OCI-LY7 (cell line): ENCODE data around the gene SEZ6. TPM values are rescaled to one million over a fixed set of nuclear protein-coding genes. Genes with fewer than 3 reads are reported as not detected.

Experiments used
- BruUV-seq: library from RNA; stranded (reverse); fragments of 400-500 nt; replicated peaks from 2 replicates; lab custom pipeline; 2021; lab: Mats Ljungman, UMichigan
- CTCF ChIA-PET: fragments of 300-600 bp; sonication (Branson Sonifier 250); formaldehyde crosslinking; loops from one replicate; lab custom pipeline; 2022; ENCODE audit warnings: antibody characterized with exemption; ENCODE audit not compliant: unreplicated experiment; lab: Charles Lee
- POLR2A ChIA-PET: fragments of 300-600 bp; sonication (Branson Sonifier 250); formaldehyde crosslinking; loops from one replicate; lab custom pipeline; 2022; ENCODE audit warnings: antibody characterized with exemption; lab: Charles Lee
- DNase-seq: peaks from one replicate; pipeline ENCODE4 v3.0.0-alpha.2; 2015; ENCODE audit warnings: low spot score
- H2AFZ ChIP-seq: fragments of 200-600 bp; sonication (generic), shearing (Covaris generic); 2 replicates; pipeline ENCODE4 v1.6.1; 2014; ENCODE audit warnings: mild to moderate bottlenecking, antibody characterized with exemption, low read length, moderate library complexity
- H3K27ac ChIP-seq: fragments of 200-600 bp; sonication (generic); 2 replicates; pipeline ENCODE4 v1.5.1; 2014; ENCODE audit warnings: mixed run types, low read depth, mild to moderate bottlenecking, moderate library complexity, low read length, inconsistent platforms; ENCODE audit not compliant: poor library complexity, severe bottlenecking
- H3K36me3 ChIP-seq: fragments of 200-600 bp; sonication (generic); 2 replicates; pipeline ENCODE4 v1.6.1; 2014; ENCODE audit warnings: mild to moderate bottlenecking, antibody characterized with exemption, low read length, moderate library complexity, mixed read lengths; ENCODE audit not compliant: insufficient read depth
- H3K4me1 ChIP-seq: fragments of 200-600 bp; sonication (generic); 2 replicates; pipeline ENCODE4 v1.5.1; 2014; ENCODE audit warnings: mild to moderate bottlenecking, low read length; ENCODE audit not compliant: insufficient read depth, poor library complexity, severe bottlenecking
- H3K4me2 ChIP-seq: fragments of 200-600 bp; sonication (generic); 2 replicates; pipeline ENCODE4 v1.6.1; 2014; ENCODE audit warnings: mild to moderate bottlenecking, low read length
- H3K4me3 ChIP-seq: fragments of 200-600 bp; sonication (generic); 2 replicates; pipeline ENCODE4 v1.5.1; 2014; ENCODE audit warnings: mild to moderate bottlenecking, low read depth, low read length; ENCODE audit not compliant: poor library complexity, severe bottlenecking
- H3K79me2 ChIP-seq: fragments of 200-600 bp; sonication (generic); 2 replicates; pipeline ENCODE4 v1.6.1; 2016; ENCODE audit warnings: low read depth, mild to moderate bottlenecking, low read length, moderate library complexity, mixed read lengths; ENCODE audit not compliant: insufficient read depth
- H3K9me2 ChIP-seq: fragments of 200-600 bp; sonication (generic); 2 replicates; pipeline ENCODE4 v1.6.1; 2016; ENCODE audit warnings: mild to moderate bottlenecking, low read length, mixed read lengths; ENCODE audit not compliant: insufficient read depth
- H3K9me3 ChIP-seq: fragments of 200-600 bp; sonication (generic); 2 replicates; pipeline ENCODE4 v1.6.1; 2014; ENCODE audit warnings: mild to moderate bottlenecking, mixed run types, low read length, mixed read lengths
- H4K20me1 ChIP-seq: fragments of 200-600 bp; sonication (generic); 2 replicates; pipeline ENCODE4 v1.6.1; 2014; ENCODE audit warnings: mild to moderate bottlenecking, antibody characterized with exemption, low read length, moderate library complexity, mixed read lengths; ENCODE audit not compliant: insufficient read depth
- EZH2phosphoT487 ChIP-seq: fragments of 200-600 bp; sonication (generic); IDR thresholded peaks from 2 replicates; pipeline ENCODE4 v1.6.1; 2018; ENCODE audit warnings: low read depth, borderline replicate concordance, mild to moderate bottlenecking, mixed run types, antibody characterized with exemption, low read length, moderate library complexity, mixed read lengths
- intact Hi-C: fragments of 100-400 bp; cut with micrococcal nuclease; formaldehyde crosslinking; loops from one replicate; pipeline ENCODE4 v1.10.0; 2022; ENCODE audit not compliant: unreplicated experiment
- total RNA-seq, 2 experiments: library from RNA; depleted of rRNA in 1 of 2; stranded (reverse); fragments of >200 nt in 1 of 2; shearing (Covaris generic) in 1 of 2; gene quantifications; 2 replicates each; pipeline ENCODE4 v1.2.3, GENCODE V29; 2014 to 2022
- TF ChIP-seq, protein P1 (sequence below): fragments of 200-600 bp; sonication (generic); conservative IDR thresholded peaks from 2 replicates; pipeline ENCODE4 v1.5.1; 2014; ENCODE audit warnings: mild to moderate bottlenecking, antibody characterized with exemption, low read length, moderate library complexity, mixed read lengths

The SEZ6 gene
- total RNA-seq, 2 experiments from 2014 or later: not detected

DNA sequence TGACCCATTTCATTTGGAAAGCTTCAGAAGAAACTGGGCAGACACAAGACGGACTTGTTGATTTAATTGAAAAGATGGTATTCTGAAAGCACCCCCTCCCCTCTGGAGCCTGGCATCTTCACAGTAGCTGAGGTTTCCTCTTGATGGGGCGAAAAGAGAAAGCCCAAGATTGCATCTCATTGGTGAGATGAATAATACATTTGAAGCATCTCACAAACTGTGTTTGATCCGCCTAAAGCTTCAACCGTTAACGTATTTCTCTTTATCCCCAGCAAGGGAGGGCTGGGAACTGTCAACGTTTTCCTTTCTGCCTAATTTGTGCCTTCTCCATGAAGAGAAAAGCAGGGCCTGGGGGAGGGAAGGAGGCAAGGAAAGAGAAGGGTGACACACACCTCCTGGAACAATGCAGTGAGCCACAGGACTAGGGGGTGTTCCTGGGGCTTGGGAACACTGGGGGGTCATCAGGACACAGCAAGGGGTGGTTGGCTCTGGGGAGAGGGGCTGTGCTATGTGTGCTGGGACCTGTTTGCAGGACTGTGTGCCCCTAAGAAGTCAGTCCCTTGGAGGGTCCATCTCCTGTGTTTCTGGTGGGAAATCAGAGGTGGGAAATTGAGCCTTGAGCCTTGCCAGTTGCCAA lies 18.6 kb upstream of the SEZ6 start:
- no TSS peak for BruUV-seq
- Histone ChIP-seq H3K4me2 (no peak overlapping the region), H3K79me2 (no peaks in the 10 kb centered on the region), H3K4me3 (no peak overlapping the region), H3K9me2 (no peaks in the 10 kb centered on the region), H3K4me1 (peaks cover 3% of the 10 kb centered on the region), H3K36me3 (no peaks in the 10 kb centered on the region), H2AFZ (no peak overlapping the region), H3K27ac (no peak overlapping the region), H4K20me1 (no peaks in the 10 kb centered on the region), H3K9me3 (no peaks in the 10 kb centered on the region)
- intact Hi-C loops: no loop called here
- POLR2A ChIA-PET: no interaction called here
- DNase-seq: no peak
- CTCF ChIA-PET: no interaction called here
- TF ChIP-seq, protein P1, sequence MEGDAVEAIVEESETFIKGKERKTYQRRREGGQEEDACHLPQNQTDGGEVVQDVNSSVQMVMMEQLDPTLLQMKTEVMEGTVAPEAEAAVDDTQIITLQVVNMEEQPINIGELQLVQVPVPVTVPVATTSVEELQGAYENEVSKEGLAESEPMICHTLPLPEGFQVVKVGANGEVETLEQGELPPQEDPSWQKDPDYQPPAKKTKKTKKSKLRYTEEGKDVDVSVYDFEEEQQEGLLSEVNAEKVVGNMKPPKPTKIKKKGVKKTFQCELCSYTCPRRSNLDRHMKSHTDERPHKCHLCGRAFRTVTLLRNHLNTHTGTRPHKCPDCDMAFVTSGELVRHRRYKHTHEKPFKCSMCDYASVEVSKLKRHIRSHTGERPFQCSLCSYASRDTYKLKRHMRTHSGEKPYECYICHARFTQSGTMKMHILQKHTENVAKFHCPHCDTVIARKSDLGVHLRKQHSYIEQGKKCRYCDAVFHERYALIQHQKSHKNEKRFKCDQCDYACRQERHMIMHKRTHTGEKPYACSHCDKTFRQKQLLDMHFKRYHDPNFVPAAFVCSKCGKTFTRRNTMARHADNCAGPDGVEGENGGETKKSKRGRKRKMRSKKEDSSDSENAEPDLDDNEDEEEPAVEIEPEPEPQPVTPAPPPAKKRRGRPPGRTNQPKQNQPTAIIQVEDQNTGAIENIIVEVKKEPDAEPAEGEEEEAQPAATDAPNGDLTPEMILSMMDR: no peak
- no peak for TF ChIP-seq EZH2phosphoT487

DNA sequence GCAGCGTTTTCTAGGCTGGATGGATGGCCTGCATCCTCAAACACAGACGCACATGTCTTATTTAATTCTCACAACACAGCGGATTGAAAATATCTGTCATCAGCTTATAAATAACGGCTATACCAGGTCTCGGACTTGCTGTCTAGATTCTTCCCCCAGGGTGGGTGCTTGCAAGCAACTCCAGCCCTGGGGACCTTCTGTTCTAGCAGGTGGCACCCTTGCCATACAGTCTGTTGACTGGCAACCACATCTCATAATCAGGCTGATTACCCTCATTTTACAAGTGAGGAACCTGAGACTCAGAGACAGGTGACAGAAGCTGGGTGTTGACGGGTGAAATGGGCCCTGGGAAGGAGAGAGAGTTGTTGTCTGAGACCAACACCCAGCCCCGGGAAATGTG lies 16.2 kb upstream of the SEZ6 start:
- Histone ChIP-seq H3K4me2 (no peak overlapping the region), H3K36me3 (no peaks in the 10 kb centered on the region), H2AFZ (no peak overlapping the region), H3K4me3 (no peak overlapping the region), H3K79me2 (no peaks in the 10 kb centered on the region), H3K9me3 (no peaks in the 10 kb centered on the region), H3K9me2 (no peaks in the 10 kb centered on the region), H3K27ac (no peak overlapping the region), H4K20me1 (no peaks in the 10 kb centered on the region), H3K4me1 (peaks cover 7% of the 10 kb centered on the region)
- CTCF ChIA-PET: no interaction called here
- no peak for DNase-seq
- no peak for TF ChIP-seq EZH2phosphoT487
- TF ChIP-seq, protein P1: no peak
- intact Hi-C loops: no loop called here
- BruUV-seq: no TSS peak
- POLR2A ChIA-PET: no interaction called here

DNA sequence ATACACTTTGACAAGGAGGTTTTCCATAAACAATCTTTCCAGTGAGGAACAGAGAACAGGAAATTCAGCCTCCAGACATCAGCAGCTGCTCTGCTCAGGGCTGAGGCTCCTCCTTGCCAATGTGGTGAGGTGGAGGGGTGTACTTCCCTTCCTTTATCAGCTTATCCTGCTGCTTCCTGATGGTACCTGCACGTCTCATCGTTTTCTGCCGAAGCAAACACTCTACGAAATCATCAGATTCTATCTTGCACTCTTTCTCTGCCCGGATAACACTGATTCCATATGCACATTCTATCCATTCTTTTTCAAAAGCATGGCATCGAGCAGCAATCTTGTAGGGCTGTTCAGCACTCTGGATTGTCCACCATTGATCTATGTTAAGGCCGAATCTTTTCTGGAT lies 15.4 kb upstream of the SEZ6 start:
- Histone ChIP-seq H3K36me3 (no peaks in the 10 kb centered on the region), H3K4me2 (no peak overlapping the region), H3K4me1 (peaks cover 7% of the 10 kb centered on the region), H3K9me2 (no peaks in the 10 kb centered on the region), H3K9me3 (no peaks in the 10 kb centered on the region), H3K27ac (no peak overlapping the region), H3K4me3 (no peak overlapping the region), H4K20me1 (no peaks in the 10 kb centered on the region), H2AFZ (no peak overlapping the region), H3K79me2 (no peaks in the 10 kb centered on the region)
- no TSS peak for BruUV-seq
- TF ChIP-seq, protein P1: no peak
- no peak for TF ChIP-seq EZH2phosphoT487
- ChIA-PET POLR2A (interaction anchor here (0.5 kb wide), 1 partner anchor 270 kb away, joined by 5 read pairs; no protein-coding TSS in a partner anchor), CTCF (no interaction called here)
- intact Hi-C loops: no loop called here
- no peak for DNase-seq
